ENCODE measurements around the gene CDH13.

The CDH13 gene

DNA sequence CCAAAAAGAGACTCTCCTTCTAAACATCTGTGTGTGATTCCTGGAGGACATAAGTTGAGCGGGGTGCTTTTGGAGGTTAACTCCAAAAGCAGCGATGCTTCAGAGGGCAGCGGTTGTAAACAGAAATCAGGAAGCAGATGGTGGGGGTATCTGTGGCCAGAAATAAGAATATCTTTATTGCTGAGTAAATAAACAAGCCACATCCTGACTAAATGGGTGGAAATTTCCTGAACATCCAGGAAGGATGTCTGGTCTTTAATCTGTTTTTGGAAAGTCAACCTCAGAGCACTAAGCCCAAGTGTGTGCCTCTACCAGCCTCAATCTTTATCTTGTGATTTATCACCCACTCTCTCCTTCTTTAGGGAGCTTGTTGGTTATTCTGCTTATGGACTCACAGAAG is 123.3 kb downstream of the CDH13 start:
- no peak for DNase-seq (ENCODE audit: low read depth)

DNA sequence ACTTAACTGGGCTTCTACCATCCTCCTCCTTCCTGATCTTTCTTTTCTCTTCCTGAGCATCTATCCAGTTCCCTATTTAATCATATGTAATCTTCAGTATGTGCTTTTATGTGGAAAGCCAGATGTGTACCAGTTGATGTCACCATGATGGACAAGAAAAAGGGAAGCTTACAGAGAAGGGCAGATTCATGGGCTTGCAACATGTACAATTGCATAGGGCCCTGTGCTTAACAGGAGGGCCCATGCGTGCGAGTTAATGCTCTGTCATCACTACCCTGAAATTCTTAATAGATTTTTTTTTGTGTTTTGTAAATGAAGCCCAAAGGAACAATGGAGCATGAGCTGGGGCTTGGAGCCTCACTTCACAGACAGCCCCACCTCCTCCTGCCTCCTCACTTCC is 124.3 kb downstream of the CDH13 start:
- DNase-seq (ENCODE audit: low read depth) = no peak

DNA sequence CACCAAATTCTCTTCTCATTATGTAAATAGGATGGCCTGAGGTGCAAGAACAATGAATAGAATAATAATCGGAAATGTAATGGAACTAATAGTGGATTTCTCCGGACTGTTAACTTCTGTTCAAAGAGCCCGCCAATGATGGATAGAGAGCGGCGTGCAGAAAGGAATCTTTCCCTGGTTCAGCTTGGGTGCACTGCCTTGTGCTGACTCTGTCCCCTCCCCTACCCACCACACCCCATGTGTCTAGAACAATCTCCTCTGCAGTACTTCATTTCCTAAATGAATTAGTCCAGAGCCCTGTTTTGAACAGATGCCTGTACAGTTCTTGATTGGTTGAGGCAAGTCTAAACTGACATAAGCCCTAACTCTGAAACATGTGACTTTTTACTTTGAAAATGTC is 125.4 kb downstream of the CDH13 start:
- no peak for DNase-seq (ENCODE audit: low read depth)

DNA sequence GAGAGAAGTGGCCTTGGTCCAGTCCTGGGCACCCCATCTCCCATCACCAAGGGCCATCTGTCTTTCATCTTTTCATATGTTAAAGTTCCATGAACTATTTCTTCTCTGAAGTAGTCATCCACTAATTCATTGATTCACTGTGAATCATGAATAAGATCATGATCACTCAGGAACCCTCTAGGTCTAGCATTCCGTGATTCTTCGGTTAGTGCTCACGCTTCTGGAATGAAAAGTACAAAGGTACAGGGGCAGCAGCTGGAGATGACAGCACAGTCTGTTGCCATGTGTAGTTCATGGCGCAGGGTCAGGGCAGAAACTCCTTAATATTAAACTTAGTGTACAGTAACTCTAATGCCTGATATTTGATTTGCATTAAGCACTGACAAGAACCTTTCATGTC is 127.1 kb downstream of the CDH13 start:
- no peak for DNase-seq (ENCODE audit: low read depth)

DNA sequence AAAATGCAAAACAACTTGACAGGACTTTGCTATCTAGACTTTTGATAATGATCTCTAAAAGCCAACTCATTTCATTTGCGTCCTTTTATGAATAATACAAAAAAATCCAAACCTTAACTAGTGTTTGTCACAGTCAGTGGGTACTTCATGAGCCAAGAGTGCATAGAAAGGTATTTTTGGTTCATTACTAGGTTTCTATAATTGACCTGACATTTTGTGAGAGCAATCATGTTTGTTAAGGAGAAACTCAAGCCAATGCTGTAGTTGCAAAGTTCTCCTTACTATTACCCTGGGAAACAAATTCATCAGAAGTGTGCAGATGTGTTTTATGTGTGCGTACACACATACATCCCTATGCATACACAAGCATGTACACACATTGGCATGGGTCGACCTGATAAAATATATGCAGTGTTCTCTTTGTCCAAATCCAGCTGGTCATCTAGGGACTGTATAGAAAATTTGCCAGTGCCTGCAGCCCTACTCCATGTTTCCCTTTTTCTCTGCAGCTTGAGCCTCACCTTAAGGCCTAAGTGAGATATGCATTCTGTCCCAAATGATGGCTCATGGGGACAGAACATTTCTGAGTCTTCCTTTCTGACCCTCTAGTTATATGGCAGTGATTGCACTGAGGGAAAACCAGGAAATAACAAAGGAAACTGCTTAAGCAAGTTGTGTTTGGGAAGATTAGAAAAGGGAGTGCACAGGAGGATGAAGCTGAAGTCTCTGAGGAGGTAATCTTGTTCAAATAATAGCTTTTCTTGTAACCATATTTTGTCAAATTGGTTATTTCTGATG is 128.1 kb downstream of the CDH13 start:
- DNase-seq (ENCODE audit: low read depth) = no peak

DNA sequence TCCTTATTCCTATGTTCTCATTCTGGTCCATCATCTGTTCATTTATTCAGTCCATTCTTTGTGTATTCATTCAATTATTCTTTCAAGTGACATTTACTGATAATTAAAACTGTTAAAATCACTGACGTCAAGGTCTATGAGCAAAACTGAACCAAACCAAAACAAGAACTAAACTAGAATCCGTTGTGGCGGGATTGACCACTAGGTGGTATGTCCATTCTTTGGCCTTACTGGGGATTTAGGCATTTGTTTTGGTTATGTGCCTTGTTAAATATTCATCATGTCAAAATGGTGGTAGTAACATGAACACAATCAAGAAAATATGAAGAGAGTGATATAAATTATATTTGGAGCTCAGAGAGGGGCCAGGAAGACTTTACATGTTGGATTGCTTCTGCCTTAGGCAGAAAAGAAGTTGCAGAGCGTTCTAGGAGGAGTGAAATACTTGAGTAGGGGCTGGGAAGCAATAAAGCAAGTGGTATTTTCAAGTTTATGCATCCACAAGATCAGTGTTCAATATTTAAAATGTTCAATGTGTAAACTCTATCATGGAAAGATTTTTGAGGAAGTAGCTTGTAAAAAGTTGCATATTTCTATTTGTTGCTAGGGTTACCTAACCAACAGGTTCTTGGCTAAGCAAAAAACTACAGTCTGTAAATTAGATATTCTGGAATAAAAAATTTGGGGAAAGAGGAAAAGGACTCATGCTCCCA is 129.0 kb downstream of the CDH13 start:
- DNase-seq (ENCODE audit: low read depth) = no peak

DNA sequence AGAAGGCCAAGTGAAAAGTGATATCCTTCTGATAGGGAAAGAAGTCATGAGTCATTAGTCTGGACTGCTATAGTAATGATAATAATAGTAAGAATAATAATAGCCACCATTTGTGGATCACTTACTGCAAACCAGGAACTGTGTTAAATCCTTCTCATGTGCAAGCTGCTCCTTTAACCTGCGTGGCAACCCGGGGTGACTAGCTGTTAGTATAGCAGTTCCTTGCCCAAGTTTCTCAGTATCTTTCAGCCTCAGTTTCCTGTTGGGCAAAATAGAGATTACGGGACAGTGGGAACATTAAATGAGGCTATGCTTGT is 129.5 kb downstream of the CDH13 start:
- no peak for DNase-seq (ENCODE audit: low read depth)

DNA sequence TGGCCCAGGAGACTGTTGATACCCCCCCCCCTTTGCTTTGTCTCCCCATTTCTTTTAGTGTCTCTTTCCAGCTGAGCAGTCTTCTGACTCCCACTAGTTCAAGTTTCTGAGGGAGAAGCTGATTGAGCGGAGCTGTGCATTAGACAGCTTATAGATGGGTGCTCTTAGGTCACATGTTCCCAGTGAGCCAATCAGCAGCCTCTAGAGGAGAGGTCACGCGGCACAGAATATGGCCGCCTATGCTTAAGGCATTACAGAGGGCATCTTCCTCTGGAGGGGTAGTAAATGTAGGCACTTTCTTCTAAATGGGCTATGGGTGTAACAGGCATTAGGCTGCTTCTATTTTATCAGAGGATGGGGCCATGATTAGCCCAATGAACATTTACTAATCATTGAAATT is 131.6 kb downstream of the CDH13 start:
- no peak for DNase-seq (ENCODE audit: low read depth)

DNA sequence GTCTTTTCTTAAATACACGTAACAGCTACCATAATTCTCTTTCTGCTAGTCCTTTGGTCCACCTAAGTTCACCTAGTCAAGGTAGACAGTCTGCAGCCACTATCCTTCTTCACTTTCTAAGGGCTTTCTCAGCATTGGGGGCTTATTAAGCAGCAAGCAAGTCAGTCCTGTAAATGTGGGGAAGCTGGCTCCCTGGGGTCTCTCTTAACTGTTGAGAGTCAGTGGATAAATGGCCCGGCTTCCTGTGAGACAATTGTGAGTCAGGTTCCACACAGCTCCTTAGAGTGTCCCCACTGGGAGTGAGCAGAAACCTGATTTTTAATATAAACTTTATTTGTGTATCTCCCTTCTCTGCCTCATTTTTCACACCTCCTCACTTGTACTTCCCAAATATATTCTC is 132.1 kb downstream of the CDH13 start:
- no peak for DNase-seq (ENCODE audit: low read depth)

DNA sequence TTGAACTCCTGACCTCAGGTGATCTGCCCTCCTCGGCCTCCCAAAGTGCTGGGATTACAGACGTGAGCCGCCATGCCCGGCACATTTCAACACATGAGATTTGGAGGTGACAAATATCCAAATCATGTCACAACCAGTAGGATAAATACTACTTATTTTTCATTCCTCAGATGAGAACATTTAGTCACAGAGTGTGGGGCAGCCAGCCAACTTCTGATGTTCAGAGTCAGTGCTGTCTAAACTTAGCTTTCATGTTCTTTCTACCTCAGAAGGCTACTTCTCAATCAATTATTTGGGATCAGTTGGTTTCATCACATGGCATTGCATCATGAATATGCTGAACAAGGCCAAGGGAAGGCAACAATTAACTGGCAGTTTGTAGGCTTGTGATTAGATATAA is 134.5 kb downstream of the CDH13 start:
- DNase-seq (ENCODE audit: low read depth) = no peak

DNA sequence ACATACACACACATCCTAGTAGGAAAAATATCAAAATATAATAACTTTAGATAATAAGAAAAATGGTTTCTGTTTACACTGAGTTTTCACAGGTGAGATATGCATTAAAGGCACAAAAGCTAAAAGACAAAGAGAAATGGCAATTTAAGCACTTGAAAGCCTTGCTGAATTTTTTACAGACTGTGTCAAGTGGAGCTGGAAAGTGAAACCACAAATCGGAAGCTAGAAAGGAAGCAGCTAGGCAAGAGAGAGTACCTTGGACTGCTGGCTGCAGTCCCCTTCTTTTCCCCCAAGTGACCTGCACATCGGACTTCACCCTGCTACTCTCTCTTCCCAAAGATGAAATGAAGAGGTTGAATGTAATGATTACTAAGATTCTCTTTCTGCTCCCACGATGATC is 135.1 kb downstream of the CDH13 start:
- no peak for DNase-seq (ENCODE audit: low read depth)

DNA sequence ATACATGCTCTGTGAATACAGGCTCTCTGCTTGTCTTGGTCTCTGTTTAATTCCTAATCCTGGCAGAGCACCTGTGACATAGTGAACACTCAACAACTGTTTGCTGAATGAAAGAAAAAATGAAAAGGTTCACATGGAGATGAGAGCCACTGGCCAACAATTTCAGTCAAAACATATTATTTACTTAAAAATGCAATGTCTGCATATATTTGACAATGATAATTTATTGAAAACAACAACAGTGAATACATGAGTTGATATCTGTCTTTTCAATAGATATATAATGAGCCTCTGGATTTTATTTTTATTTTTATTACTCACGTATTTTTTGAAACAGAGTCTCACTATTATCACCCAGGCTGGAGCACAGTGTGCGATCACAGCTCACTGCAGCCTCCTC is 136.6 kb downstream of the CDH13 start:
- no peak for DNase-seq (ENCODE audit: low read depth)

DNA sequence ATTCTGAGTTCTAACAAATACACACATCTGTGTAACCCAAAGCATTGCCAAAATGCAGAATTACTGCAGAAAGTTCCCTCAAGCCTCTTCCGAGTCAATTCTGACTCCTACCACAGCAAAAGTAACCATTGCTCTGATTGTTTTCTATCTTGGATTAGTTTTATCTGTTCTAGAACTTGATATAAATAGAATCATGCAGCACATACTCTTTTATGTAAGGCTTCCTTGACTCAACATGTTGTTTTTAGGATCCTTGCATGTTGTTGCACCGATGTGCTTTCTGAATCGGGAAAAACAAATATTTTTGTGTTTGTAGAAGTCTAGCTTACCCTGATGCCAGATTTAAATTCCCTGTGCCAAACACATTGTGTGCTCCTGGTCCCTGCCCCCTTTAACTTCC is 140.4 kb downstream of the CDH13 start:
- no peak for DNase-seq (ENCODE audit: low read depth)

DNA sequence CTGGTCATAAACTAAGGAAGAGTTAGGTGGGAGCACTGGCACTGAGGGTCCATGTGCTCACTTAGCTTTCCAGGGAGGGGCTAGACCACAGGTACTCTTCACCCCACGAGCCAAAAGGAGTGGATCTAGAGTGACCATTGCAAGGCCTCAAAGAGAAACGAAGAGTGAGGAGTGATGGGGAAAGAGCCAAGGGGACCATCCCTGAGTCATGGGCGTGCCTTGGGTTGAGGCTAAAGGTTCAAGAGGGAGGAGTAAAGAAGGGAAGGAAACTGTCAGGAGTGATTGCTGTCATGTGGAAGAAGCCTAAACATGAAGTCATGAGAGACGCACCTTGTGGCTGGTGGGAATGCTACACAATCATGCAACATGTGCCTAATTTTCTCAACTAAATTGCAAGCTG is 141.0 kb downstream of the CDH13 start:
- no peak for DNase-seq (ENCODE audit: low read depth)

DNA sequence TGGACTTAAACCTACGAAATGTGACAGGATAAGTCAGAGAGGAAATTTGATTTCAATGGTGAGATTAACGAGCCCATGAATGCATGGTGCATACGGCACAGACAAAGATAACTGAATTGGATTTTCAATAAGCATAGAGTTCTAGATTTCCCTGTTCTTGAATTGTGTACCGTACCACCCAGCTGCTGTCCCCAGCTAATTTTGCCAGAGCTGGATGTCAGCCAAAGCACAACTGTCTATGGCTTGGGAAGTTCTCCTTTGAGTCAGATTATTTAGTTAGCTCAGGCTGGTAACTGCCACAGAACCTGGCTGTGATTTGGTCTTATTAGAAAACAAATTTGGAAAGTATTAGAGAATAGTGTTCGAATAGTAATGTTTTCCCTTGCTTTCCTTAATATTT is 143.1 kb downstream of the CDH13 start:
- DNase-seq (ENCODE audit: low read depth) = no peak

DNA sequence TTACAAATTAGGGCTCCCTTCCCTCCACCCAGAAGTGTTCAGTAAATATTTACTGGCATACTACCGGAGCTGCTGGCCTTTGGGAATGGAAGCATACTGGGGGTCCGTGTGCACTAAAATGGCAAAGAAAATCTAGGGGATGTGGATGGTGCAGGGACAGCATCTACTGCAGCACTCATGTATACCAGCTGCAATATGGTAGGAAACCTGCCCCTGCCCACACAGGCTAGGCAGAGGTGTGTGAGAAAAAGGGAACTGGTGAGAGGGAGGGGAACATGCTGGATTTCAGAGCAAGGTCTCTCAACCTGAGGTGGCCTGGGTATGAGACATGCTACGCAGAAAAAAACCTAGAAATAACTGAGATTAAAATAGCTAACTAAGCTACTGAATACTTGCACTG is 145.4 kb downstream of the CDH13 start:
- no peak for DNase-seq (ENCODE audit: low read depth)

DNA sequence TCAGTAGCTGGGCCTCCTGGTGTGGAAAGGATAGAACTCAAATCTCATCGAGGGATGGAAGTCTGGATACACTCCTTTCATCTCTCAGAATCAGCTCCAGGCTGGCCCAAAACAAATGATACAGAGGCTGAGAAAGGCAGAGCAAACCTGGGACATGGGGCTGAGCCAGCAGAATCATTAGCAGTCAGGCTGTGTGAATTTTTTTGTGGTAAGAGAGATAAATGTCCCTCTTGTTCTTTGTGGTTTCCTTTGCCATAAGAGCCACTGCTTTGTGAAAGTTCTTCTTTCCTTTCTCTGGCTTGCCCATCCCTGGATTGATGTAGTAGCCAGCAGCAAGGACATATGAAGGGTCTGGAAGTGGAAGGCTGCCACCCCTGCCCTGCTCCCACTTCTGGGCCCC is 146.2 kb downstream of the CDH13 start:
- no peak for DNase-seq (ENCODE audit: low read depth)

DNA sequence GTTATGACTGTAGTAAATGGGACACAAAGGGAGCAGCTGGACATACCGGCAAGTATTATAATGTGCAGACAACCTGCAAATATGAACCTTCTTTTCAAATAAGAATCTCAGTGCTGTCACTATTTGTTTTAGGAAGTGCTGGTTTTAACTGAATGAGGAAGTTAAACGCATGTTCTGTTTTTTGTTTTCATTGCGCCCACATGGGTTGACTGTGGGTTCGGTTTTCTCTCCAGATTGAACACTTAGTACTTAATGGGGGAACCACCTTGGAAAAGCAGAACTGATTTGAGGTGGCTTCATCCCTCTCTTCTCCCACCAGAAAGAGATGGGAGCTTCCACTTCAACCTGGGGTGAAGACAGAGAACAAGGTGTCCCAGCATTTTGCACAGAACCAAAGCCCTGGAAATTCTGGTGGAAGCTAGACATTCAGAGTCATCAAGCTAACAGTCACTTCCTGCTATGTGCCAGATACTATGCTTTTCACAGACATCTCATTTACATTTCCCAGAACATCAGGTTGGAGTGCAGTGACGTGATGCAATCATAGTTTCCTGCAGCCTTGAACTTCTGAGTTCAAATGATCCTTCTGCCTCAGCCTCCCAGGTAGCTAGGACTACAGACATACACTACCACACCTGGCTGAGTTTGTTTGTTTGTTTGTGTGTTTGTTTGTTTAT is 149.8 kb downstream of the CDH13 start:
- DNase-seq (ENCODE audit: low read depth) = no peak

DNA sequence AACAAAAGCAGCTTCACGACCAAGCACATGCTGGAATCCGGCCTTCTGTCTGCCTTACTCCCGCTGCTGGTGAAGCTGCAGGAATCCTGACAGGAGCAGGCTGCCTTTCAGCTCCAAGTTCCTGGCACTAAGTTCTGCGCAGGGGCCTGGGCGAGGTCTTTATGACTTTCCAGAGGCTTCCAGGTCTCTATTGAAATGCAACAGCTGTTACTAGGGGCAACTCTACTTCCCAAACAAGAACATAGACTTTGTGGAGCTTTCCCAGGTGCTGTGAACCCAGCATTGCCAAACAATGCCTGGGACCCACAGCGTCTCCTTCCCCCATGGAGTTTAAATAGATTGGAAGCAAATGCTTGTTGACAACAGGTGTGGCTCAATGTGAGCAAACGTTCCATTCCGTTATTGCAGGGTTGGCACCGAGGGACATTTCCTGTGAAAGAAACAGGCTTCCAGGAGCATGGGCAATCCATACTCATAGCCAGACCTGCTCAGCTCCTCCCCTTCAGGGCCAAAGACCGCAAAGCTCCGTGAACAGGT is 156.0 kb downstream of the CDH13 start:
- DNase-seq (ENCODE audit: low read depth) = no peak

DNA sequence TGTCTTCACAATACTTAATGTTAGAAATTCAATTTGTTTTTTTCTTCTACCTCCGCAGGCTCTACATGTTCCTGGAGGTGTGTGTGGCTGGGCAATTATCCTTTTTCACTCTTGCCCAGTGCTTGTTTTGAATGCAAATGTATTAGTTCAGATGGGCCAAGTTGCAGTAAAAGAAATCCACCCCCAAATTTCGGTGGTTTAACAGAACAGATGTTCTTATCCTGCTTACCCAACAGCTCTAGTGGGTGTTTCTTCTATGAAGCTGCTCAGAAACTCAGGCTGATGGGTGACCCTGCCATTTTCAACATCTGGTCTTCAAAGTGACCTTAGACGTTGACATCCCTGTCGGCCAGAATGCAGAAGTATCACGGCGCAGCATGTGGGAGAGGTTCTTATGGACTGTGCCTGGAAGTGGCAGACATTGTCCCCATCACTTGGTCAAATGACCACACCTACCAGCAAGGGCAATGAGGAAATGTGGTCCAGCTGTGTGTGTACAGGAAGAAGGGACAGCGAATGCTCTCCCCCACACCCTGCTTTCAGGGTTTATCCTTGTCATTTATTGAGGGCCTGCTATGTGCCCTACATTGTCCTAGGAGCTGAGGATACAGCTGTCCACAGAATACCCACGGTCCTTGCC is 157.3 kb downstream of the CDH13 start:
- DNase-seq (ENCODE audit: low read depth) = no peak

DNA sequence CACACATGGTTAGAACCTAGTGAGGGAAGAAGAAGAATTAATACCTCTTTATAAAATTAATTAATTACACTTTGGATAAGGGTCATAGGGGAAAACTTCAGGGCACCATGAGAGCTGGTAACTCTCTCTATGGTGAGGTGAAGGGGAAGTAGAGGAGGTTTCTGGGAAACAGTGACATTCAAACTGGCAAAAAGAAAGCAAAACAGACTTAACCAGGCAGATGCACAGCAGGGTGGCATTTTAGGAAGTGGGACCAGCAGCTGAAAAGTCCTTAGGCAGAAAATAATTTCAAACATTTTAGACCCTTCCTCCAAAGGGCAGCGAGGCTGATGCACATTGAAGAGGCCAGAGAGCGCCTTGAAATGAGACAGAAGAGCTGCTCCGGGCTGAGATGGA is 157.8 kb downstream of the CDH13 start:
- no peak for DNase-seq (ENCODE audit: low read depth)

DNA sequence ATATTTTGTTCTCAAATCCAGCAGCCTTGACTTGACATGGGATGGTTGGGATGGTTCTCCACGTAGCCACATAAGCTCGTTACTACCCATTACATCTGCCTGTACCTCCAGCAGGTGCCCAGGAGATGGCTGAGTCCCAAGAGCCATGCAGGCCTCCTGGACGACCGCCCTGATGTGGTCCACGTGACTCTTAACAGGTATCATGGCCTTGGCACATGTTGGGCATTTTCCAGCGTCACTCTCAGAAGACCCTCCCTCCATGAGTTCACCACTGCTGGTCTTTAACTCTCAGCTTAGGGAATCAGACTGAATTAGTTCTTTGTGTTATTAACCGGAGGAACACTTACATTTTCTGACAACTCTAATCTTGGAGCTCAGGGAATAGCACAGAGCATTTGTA is 161.5 kb downstream of the CDH13 start:
- no peak for DNase-seq (ENCODE audit: low read depth)

DNA sequence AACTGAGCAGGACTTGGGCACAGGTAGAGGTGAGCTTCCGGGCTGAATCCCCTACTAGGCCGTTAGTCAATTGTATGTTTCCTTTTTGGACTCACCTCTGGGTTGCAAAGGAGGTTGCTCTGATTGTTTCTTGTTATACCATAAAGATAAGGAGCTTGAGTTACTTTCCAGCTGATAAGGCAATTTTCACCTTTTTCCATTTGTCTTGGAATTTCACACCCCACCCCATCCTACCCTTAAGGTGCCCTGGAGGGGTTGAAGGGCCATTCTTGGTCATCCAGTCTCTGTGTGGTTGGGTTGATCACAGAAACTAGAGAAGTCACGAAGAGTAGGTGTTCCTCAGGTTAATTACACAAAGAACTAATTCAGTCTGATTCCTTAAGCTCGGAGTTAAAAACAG is 162.2 kb downstream of the CDH13 start:
- no peak for DNase-seq (ENCODE audit: low read depth)
